ENCODE measurements around the gene KLF14.
"Not testable (repeated sequence)": the region's sequence is repeated elsewhere in the genome, so short reads cannot be mapped to it uniquely, and the experiment has no call there.

KLF14 gene

DNA sequence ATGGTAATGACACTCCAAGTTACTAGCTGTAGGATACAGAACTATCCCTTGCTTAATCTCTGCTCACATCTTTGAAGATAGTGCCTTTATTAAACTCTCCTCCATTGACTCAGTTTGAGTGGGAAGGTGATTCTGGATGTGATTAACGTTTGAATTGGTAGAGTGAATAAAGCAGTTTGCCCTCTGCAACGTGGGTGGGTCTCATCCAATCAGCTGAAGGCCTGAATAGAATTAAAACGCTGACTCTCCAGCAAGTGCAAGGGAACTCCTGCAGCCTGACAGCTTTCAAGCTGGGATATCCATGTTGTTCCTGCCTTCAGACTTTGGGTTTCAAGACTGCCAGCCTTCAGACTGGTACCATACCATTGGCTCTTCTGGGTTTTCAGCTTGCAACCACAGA, 21.6 kb downstream of the KLF14 start:
- DNase-seq: no peak

GRCh38 chr7:130708766-130709165, 25.2 kb downstream of the KLF14 start:
- no peak for DNase-seq

DNA sequence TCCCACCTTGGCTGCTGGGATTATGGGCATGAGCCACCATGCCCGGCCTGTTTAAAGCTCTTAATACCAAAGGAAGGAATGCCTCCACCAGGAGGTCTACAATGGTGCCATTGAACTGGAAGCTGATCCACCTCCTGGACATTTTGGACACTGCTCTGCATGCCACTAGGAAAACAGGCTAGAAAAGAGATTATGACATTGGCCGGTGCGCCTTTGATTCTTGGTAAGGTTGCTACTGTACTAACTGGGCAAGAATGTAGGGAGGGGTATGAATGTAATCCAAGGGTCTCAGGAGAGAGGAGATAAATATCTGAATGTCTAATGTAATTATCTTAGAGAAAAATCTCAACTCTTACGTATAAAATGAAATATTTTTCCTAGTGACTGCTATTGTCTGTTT, 26.0 kb downstream of the KLF14 start:
- no peak for DNase-seq

DNA sequence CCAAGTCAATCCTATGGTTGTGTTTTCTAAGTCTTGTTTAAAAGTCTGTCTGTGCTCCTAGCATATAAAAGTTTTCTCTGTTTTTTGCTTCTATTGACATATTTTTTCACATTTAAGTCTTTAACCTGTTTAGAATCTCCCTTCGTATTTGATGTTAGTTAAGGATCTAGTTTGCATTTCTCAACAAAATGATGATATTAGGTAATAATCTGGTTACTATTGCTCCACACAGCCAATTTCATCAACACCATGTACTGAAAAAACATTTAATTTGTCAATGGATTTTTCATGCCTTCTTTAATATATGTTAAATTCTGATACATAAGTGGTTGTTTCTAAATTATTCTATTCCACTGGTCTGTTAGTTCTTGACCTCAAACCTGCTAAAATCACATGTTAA, 30.2 kb downstream of the KLF14 start:
- no peak for DNase-seq

DNA sequence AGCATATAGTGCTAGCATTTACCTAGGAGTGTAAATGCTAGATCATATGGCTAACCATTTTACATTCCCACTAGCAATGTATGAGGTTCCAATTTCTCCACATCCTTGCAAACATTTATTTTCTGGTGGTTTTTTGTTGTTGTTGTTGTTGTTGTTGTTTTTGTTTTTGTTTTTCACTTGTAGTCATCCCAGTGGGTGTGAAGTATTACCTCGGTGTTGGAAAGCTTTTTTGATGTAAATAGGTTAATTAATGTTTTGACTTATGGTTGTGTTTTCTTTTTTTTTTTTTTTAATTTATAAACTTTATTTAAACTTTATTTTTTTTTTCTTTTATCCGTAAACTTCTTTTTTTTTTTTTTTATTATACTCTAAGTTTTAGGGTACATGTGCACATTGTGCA, 32.4 kb downstream of the KLF14 start:
- no peak for DNase-seq

DNA sequence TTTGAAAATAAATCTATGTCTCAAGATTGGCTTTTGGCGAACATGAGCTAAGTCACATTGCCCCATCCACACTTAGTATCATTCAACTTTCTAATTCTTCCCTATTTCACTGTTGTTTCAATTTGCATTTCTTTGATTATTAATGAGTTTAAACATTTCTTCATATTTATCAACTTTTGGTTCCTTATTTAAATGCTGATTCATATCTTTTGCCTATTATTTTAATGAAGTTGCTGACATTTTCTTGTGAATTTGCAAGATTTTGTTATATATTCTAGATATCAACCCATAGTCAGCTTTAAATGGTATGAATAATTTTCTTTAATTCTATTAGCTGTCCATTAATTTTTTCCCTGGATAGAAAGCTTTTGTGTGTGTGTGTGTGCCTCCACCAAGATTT, 33.2 kb downstream of the KLF14 start:
- no peak for DNase-seq

GRCh38 chr7:130699686-130700085, 34.3 kb downstream of the KLF14 start:
- DNase-seq: no peak

DNA sequence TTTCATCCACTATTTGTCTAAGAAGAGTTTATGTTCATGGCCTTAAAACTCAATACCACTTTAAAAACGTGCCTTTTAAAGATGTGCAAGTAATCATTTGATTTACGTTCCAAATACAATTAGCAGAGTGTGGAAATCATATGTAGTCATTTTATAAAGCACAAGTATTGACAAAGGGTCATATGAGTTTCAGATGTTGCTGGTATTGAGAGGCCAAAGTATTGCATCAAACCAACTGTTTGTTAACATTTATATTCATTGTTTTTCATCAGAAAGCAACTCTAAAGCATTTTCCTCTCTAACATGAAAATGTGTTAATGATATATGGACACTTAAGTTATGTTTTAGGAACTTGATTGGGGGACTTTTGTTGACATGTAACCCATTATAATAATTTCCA, 36.2 kb downstream of the KLF14 start:
- no peak for DNase-seq

DNA sequence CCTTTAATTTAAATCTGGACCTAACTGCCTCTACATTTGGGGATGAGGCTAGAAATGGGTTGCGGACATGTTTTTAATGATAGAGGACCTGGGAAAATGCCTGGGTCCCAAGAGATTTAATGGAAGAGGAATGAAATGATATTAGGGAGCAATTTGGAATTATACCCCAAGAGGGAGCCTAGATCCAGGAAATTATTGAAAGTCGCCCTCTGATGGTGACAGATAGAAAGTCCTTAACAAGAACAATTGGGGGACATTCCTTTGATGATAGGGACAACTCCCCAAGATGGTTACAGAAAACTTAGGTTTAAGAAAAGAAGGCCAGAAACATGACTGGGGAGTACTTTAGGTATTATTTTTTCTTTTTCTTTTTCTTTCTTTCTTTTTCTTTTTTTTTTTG, 38.2 kb downstream of the KLF14 start:
- peak; percentile 19 to 48 for DNase-seq

DNA sequence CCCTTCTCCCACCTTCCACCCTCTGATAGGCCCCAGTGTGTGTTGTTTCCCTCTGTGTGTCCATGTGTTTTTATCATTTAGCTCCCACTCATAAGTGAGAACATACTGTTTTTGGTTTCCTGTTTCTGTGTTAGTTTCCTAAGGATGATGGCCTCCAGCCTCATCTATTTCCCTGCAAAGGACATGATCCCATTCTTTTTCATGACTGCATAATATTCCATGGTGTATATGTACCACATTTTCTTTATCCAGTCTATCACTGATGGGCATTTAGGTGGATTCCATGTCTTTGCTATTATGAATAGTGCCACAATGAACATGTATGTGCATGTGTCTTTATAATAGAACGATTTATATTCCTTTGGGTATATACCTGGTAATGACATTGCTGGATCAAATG, 41.6 kb downstream of the KLF14 start:
- DNase-seq: not testable (repeated sequence)

DNA sequence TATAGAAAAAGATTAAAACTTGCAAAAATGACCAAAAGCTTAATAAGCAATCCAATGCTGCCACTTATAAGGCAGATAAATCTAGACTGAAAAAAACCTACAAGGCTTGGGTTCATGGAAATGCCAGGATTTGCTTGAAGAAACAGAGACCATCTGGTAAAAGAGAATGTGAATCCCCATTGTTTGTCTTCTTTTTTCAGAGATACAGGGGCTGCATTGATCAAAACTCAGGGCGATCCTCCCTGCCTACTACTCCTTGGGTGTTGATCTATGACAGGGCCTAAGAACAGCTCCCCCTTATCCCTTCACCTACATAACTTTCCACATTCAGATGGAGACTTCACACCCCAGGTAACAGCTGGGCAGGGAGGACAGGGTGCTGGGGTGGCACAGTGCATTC, 44.3 kb downstream of the KLF14 start:
- no peak for DNase-seq

DNA sequence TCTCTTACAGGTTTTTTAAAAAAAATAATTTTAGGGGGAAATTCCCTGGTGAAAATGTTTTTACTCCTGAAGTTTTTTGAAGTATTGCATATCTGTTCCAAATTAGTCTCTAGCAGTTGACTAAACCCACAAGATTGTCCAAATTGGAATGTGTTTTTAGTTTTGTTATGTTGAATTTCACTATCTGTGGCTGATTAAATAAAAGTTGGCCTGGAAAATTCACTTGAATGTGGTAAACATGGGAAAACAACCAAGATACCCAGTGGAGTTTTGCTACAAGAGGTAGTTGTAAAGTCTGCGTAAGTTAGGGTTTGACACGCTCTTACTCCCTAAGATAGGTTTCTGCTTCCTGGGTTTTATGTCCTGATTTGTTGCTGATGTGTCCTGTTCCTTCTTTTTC, 51.0 kb downstream of the KLF14 start:
- DNase-seq: no peak
